Loucy (cell line): Measurements from ENCODE around the gene SPSB1.

Experiments
- H2AFZ ChIP-seq: fragments of 200-600 bp; sonication (generic); 2 replicates; pipeline ENCODE4 v1.6.0; 2016; ENCODE audit warnings: antibody characterized with exemption, mild to moderate bottlenecking, low read length, moderate library complexity
- H3F3A ChIP-seq: fragments of 200-600 bp; 2 replicates; pipeline ENCODE4 v1.6.0; 2016; ENCODE audit warnings: antibody characterized with exemption, low read depth, mild to moderate bottlenecking
- H3K27me3 ChIP-seq: fragments of 200-600 bp; sonication (generic); 2 replicates; pipeline ENCODE4 v1.6.1; 2014; ENCODE audit warnings: low read length, mild to moderate bottlenecking; ENCODE audit not compliant: insufficient read depth, poor library complexity, severe bottlenecking
- H3K36me3 ChIP-seq: fragments of 200-600 bp; sonication (generic); 2 replicates; pipeline ENCODE4 v1.6.1; 2016; ENCODE audit warnings: low read length; ENCODE audit not compliant: insufficient read depth
- H3K4me1 ChIP-seq: fragments of 200-600 bp; sonication (generic); 2 replicates; pipeline ENCODE4 v1.5.1; 2014; ENCODE audit warnings: low read length, mild to moderate bottlenecking; ENCODE audit not compliant: insufficient read depth, poor library complexity, severe bottlenecking
- H3K4me2 ChIP-seq: fragments of 200-600 bp; sonication (generic); 2 replicates; pipeline ENCODE4 v1.6.0; 2014; ENCODE audit warnings: antibody characterized with exemption, low read length, low read depth, mild to moderate bottlenecking; ENCODE audit not compliant: poor library complexity, severe bottlenecking
- H3K4me3 ChIP-seq: fragments of 200-600 bp; sonication (generic); 2 replicates; pipeline ENCODE4 v1.5.1; 2014; ENCODE audit warnings: low read length, mild to moderate bottlenecking, mixed read lengths; ENCODE audit not compliant: poor library complexity, severe bottlenecking
- H3K79me2 ChIP-seq: fragments of 200-600 bp; sonication (generic); 2 replicates; pipeline ENCODE4 v1.6.1; 2014; ENCODE audit warnings: low read length; ENCODE audit not compliant: insufficient read depth
- H3K9ac ChIP-seq: fragments of 200-600 bp; sonication (generic); 2 replicates; pipeline ENCODE4 v1.6.0; 2014; ENCODE audit warnings: mild to moderate bottlenecking, low read depth, low read length, moderate library complexity; ENCODE audit not compliant: poor library complexity, severe bottlenecking
- H3K9me2 ChIP-seq: fragments of 200-600 bp; sonication (generic); replicated peaks from 2 replicates; pipeline ENCODE4 v1.6.1; 2016; ENCODE audit warnings: low read depth, low read length, mixed read lengths
- H3K9me3 ChIP-seq: fragments of 200-600 bp; sonication (generic); 2 replicates; pipeline ENCODE4 v1.6.1; 2014; ENCODE audit warnings: mild to moderate bottlenecking, antibody characterized with exemption, low read length, low read depth; ENCODE audit not compliant: insufficient read depth
- H4K20me1 ChIP-seq: fragments of 200-600 bp; sonication (generic); 2 replicates; pipeline ENCODE4 v1.6.0; 2014; ENCODE audit warnings: antibody characterized with exemption, low read length, mild to moderate bottlenecking; ENCODE audit not compliant: insufficient read depth, poor library complexity, severe bottlenecking
- CTCF ChIP-seq: fragments of 200-600 bp; sonication (generic); conservative IDR thresholded peaks from 2 replicates; pipeline ENCODE4 v1.5.1; 2014; ENCODE audit warnings: mild to moderate bottlenecking, antibody characterized with exemption, low read length
- EZH2phosphoT487 ChIP-seq: fragments of 200-600 bp; IDR thresholded peaks from 2 replicates; pipeline ENCODE4 v1.6.1; 2018; ENCODE audit warnings: antibody characterized with exemption, mild to moderate bottlenecking, moderate library complexity, borderline replicate concordance

SPSB1 gene

DNA sequence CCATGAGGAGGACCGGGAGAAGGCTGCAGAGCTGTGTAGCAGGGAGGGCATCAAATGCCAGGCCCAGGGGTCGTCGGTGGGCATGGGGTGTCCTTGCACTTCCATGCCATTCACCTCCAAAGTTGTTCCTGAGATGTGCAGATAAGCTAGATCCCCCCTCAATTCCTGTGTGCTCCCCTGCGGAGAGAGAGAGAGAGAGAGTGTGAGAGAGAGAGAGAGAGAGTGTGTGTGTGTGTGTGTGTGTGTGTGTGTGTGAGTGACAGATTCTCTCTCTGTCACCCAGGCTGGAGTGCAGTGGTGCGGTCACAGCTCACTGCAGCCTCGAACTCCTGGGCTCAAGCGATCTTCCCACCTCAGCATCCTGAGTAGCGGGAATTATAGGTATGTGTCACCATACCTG is 16.4 kb downstream of the SPSB1 start:
- Histone ChIP-seq H3K9me3 (no peaks in the 10 kb centered on the region), H3K79me2 (peaks cover 99% of the 10 kb centered on the region), H4K20me1 (peaks cover 73% of the 10 kb centered on the region), H3F3A (no peaks in the 10 kb centered on the region), H3K4me3 (no peak overlapping the region), H3K36me3 (no peaks in the 10 kb centered on the region; the same call in 1 of the 2 replicates), H3K4me1 (peaks cover 13% of the 10 kb centered on the region), H3K9me2 (no peaks in the 10 kb centered on the region), H3K4me2 (no peak overlapping the region), H2AFZ (no peak overlapping the region), H3K27me3 (no peaks in the 10 kb centered on the region), H3K9ac (no peak overlapping the region)
- TF ChIP-seq CTCF (no peak), EZH2phosphoT487 (no peak)

- Histone ChIP-seq H3K4me1 (peaks cover 13% of the 10 kb centered on the region), H4K20me1 (peaks cover 73% of the 10 kb centered on the region), H3K9me3 (no peaks in the 10 kb centered on the region), H3K27me3 (no peaks in the 10 kb centered on the region), H3F3A (no peaks in the 10 kb centered on the region), H3K4me3 (no peak overlapping the region), H3K9me2 (no peaks in the 10 kb centered on the region), H2AFZ (no peak overlapping the region), H3K9ac (no peak overlapping the region), H3K79me2 (peaks cover 99% of the 10 kb centered on the region), H3K4me2 (no peak overlapping the region), H3K36me3 (no peaks in the 10 kb centered on the region; the same call in 1 of the 2 replicates)
- TF ChIP-seq EZH2phosphoT487 (no peak), CTCF (no peak)
Observed at GRCh38 chr1:9309991-9310390, 17.3 kb downstream of the SPSB1 start.

GRCh38 chr1:9311029-9311428 is 18.3 kb downstream of the SPSB1 start:
- no peak overlapping the region for H2AFZ ChIP-seq
- no peaks in the 10 kb centered on the region for H3K9me2 ChIP-seq
- no peak overlapping the region for H3K4me2 ChIP-seq
- H3K36me3 ChIP-seq = peaks cover 10% of the 10 kb centered on the region; the same call in 1 of the 2 replicates
- peaks cover 76% of the 10 kb centered on the region for H4K20me1 ChIP-seq
- no peak overlapping the region for H3K4me3 ChIP-seq
- H3K9ac ChIP-seq = no peak overlapping the region
- no peaks in the 10 kb centered on the region for H3K9me3 ChIP-seq
- H3F3A ChIP-seq = no peaks in the 10 kb centered on the region
- H3K27me3 ChIP-seq = no peaks in the 10 kb centered on the region
- peaks cover 99% of the 10 kb centered on the region for H3K79me2 ChIP-seq
- no peak for TF ChIP-seq EZH2phosphoT487
- no peak for TF ChIP-seq CTCF
- H3K4me1 ChIP-seq = peaks cover 17% of the 10 kb centered on the region
